HUES6 (cell line): ENCODE measurements around the gene SUN3.
"Not testable (repeated sequence)": the region's sequence is repeated elsewhere in the genome, so short reads cannot be mapped to it uniquely, and the experiment has no call there.

Experiments used
- H3K27ac ChIP-seq: 2 replicates; pipeline ENCODE4 v1.7.0; 2013; ENCODE audit warnings: low read depth, mild to moderate bottlenecking, low read length, inconsistent platforms
- H3K27me3 ChIP-seq: 2 replicates; pipeline ENCODE4 v1.6.1; 2013; ENCODE audit warnings: low read length; ENCODE audit not compliant: control insufficient read depth, insufficient read depth
- H3K36me3 ChIP-seq: 2 replicates; pipeline ENCODE4 v1.6.1; 2013; ENCODE audit warnings: low read length; ENCODE audit not compliant: control insufficient read depth, insufficient read depth
- H3K4me1 ChIP-seq: 2 replicates; pipeline ENCODE4 v1.6.1; 2013; ENCODE audit warnings: low read length; ENCODE audit not compliant: control insufficient read depth, insufficient read depth
- H3K4me3 ChIP-seq: 2 replicates; pipeline ENCODE4 v1.5.1; 2013; ENCODE audit warnings: low read depth, low read length
- H3K9ac ChIP-seq: one replicate; pipeline ENCODE4 v1.6.1; 2013; ENCODE audit warnings: mild to moderate bottlenecking, low read length
- H3K9me3 ChIP-seq: 2 replicates; pipeline ENCODE4 v1.6.1; 2013; ENCODE audit warnings: low read depth, low read length; ENCODE audit not compliant: control insufficient read depth, insufficient read depth

SUN3 gene

GRCh38 chr7:48004032-48004431 is 24.9 kb downstream of the SUN3 start:
- H3K36me3 ChIP-seq: no peaks in the 10 kb centered on the region
- no peaks in the 10 kb centered on the region for H3K27me3 ChIP-seq
- H3K9ac ChIP-seq: no peak overlapping the region
- H3K9me3 ChIP-seq: 0 out of 2 replicates have a peak, but pooled peaks cover 3% of the 10 kb centered on the region
- H3K4me3 ChIP-seq: no peak overlapping the region
- H3K27ac ChIP-seq: no peak overlapping the region
- H3K4me1 ChIP-seq: peaks cover 10% of the 10 kb centered on the region; the same call in 1 of the 2 replicates

- H3K4me1 ChIP-seq, H3K9me3 ChIP-seq, H3K27me3 ChIP-seq, H3K9ac ChIP-seq, H3K4me3 ChIP-seq, H3K36me3 ChIP-seq: not testable (repeated sequence)
- H3K27ac ChIP-seq: peak overlapping the region; percentile 62; the same call in 1 of the 2 replicates
These were observed 28.7 kb downstream of the SUN3 start for GRCh38 chr7:48000164-48000563.

- Histone ChIP-seq H3K36me3 (no peaks in the 10 kb centered on the region), H3K4me1 (0 out of 2 replicates have a peak, but pooled peaks cover 2% of the 10 kb centered on the region), H3K9ac (no peak overlapping the region), H3K4me3 (no peak overlapping the region), H3K9me3 (0 out of 2 replicates have a peak, but pooled peaks cover 3% of the 10 kb centered on the region), H3K27me3 (no peaks in the 10 kb centered on the region), H3K27ac (peak overlapping the region; percentile 8; the same call in 1 of the 2 replicates)
These were observed 29.5 kb downstream of the SUN3 start for GRCh38 chr7:47999413-47999812.

GRCh38 chr7:47992446-47992845 is 36.5 kb downstream of the SUN3 start:
- Histone ChIP-seq H3K27ac (peak overlapping the region; percentile 58; the same call in 1 of the 2 replicates), H3K4me3 (no peak overlapping the region), H3K9me3 (no peaks in the 10 kb centered on the region), H3K9ac (no peak overlapping the region), H3K4me1 (peaks cover 12% of the 10 kb centered on the region), H3K27me3 (no peaks in the 10 kb centered on the region), H3K36me3 (no peaks in the 10 kb centered on the region)

- no peaks in the 10 kb centered on the region for H3K9me3 ChIP-seq
- H3K36me3 ChIP-seq: no peaks in the 10 kb centered on the region
- H3K27ac ChIP-seq: peak overlapping the region; percentile 58; the same call in 1 of the 2 replicates
- H3K4me1 ChIP-seq: peaks cover 12% of the 10 kb centered on the region
- H3K9ac ChIP-seq: peak overlapping the region; percentile 72
- H3K4me3 ChIP-seq: peak overlapping the region; percentile 58
- no peaks in the 10 kb centered on the region for H3K27me3 ChIP-seq
These were observed 37.1 kb downstream of the SUN3 start for GRCh38 chr7:47991741-47992311.

GRCh38 chr7:47991270-47991669 is 37.6 kb downstream of the SUN3 start:
- Histone ChIP-seq H3K9ac (peak overlapping the region; percentile 72), H3K36me3 (no peaks in the 10 kb centered on the region), H3K4me3 (peak overlapping the region; percentile 58), H3K9me3 (no peaks in the 10 kb centered on the region), H3K4me1 (peaks cover 12% of the 10 kb centered on the region), H3K27me3 (no peaks in the 10 kb centered on the region), H3K27ac (peak overlapping the region; percentile 58; the same call in 1 of the 2 replicates)

GRCh38 chr7:47990592-47990991 is 38.3 kb downstream of the SUN3 start:
- Histone ChIP-seq H3K36me3 (no peaks in the 10 kb centered on the region), H3K4me1 (peaks cover 12% of the 10 kb centered on the region), H3K9ac (peak overlapping the region; percentile 67), H3K9me3 (no peaks in the 10 kb centered on the region), H3K27ac (peak overlapping the region; percentile 52; the same call in 1 of the 2 replicates), H3K27me3 (no peaks in the 10 kb centered on the region), H3K4me3 (no peak overlapping the region)

GRCh38 chr7:47989607-47990400 is 39.1 kb downstream of the SUN3 start:
- H3K9me3 ChIP-seq, H3K4me3 ChIP-seq, H3K27me3 ChIP-seq, H3K36me3 ChIP-seq: not testable (repeated sequence)
- H3K4me1 ChIP-seq: peaks cover 12% of the 10 kb centered on the region
- peak overlapping the region; percentile 67 for H3K9ac ChIP-seq
- peak overlapping the region; percentile 52; the same call in 1 of the 2 replicates for H3K27ac ChIP-seq

- Histone ChIP-seq H3K4me1 (peaks cover 12% of the 10 kb centered on the region), H3K27me3 (no peaks in the 10 kb centered on the region), H3K4me3 (no peak overlapping the region), H3K36me3 (no peaks in the 10 kb centered on the region), H3K27ac (peak overlapping the region; percentile 53; the same call in 1 of the 2 replicates), H3K9ac (no peak overlapping the region), H3K9me3 (no peaks in the 10 kb centered on the region)
These were observed 40.2 kb downstream of the SUN3 start for GRCh38 chr7:47988496-47989386.

GRCh38 chr7:47982610-47983009 is 46.3 kb downstream of the SUN3 start:
- no peak overlapping the region for H3K4me3 ChIP-seq
- H3K27ac ChIP-seq: no peak overlapping the region; the same call in 1 of the 2 replicates
- no peaks in the 10 kb centered on the region for H3K9me3 ChIP-seq
- no peak overlapping the region for H3K9ac ChIP-seq
- H3K27me3 ChIP-seq: no peaks in the 10 kb centered on the region
- peaks cover 9% of the 10 kb centered on the region for H3K36me3 ChIP-seq
- peaks cover 10% of the 10 kb centered on the region; the same call in 1 of the 2 replicates for H3K4me1 ChIP-seq
